K562 (cell line): ENCODE data around the gene CALU. TPM values are rescaled to one million over a fixed set of nuclear protein-coding genes. Genes with fewer than 3 reads are reported as not detected.
A peak's percentile ranks its signal among the peaks of the same experiment; 100 is the strongest.

Source experiments
- ATF7 ChIP-seq: fragments of 450-650 bp; IDR thresholded peaks from 2 replicates; pipeline ENCODE4 v1.7.1; 2014; ENCODE audit warnings: mild to moderate bottlenecking, moderate library complexity
- BRCA1 ChIP-seq, 2 experiments: fragments of 450-650 bp in 1 of 2; sonication (generic) in 1 of 2; formaldehyde crosslinking in 1 of 2; IDR thresholded peaks; 2 replicates each; pipeline versions ENCODE4 v1.5.0 to v1.6.1; 2017 to 2020; ENCODE audit warnings: mild to moderate bottlenecking in 1 of 2, missing genetic modification reagents in 1 of 2
- DACH1 ChIP-seq: fragments of 450-650 bp; IDR thresholded peaks from 2 replicates; pipeline ENCODE4 v1.6.1; 2018; ENCODE audit not compliant: partially characterized antibody
- FOXJ3 ChIP-seq: sonication (generic); formaldehyde crosslinking; IDR thresholded peaks from 2 replicates; pipeline ENCODE4 v1.4.0; 2020; ENCODE audit warnings: mild to moderate bottlenecking, missing genetic modification reagents
- FOXK1 ChIP-seq: sonication (generic); formaldehyde crosslinking; IDR thresholded peaks from 2 replicates; pipeline ENCODE4 v1.8.0; 2022; ENCODE audit warnings: missing genetic modification reagents, mild to moderate bottlenecking, borderline replicate concordance
- FOXM1 ChIP-seq, 2 experiments: fragments of 450-650 bp in 1 of 2; sonication (generic) in 1 of 2; formaldehyde crosslinking in 1 of 2; IDR thresholded peaks; 2 replicates each; pipeline versions ENCODE4 v1.6.1 to v1.9.0; 2017 to 2022; ENCODE audit warnings: low read depth in 2 of 2, mild to moderate bottlenecking in 2 of 2, missing genetic modification reagents in 1 of 2, moderate library complexity in 1 of 2
- HIVEP1 ChIP-seq: fragments of 250-450 bp; sonication (Bioruptor Pico); IDR thresholded peaks from 2 replicates; pipeline ENCODE4 v1.4.0; 2020; ENCODE audit warnings: mild to moderate bottlenecking
- KLF13 ChIP-seq: fragments of 450-650 bp; IDR thresholded peaks from 2 replicates; pipeline ENCODE4 v1.6.1; 2016; ENCODE audit warnings: missing genetic modification characterization, low read depth, mild to moderate bottlenecking, missing compliant biosample characterization, moderate library complexity, borderline replicate concordance
- NR2C2 ChIP-seq, 2 experiments: fragments of 200-800 bp in 1 of 2; sonication (Bioruptor generic) in 1 of 2; sonication (generic) in 1 of 2; formaldehyde crosslinking in 1 of 2; IDR thresholded peaks; 2 replicates each; pipeline versions ENCODE4 v1.6.1 to v1.8.0; 2016 to 2022; ENCODE audit warnings: mild to moderate bottlenecking in 1 of 2, missing compliant biosample characterization in 1 of 2, missing genetic modification characterization in 1 of 2, missing genetic modification reagents in 1 of 2
- RAD21 ChIP-seq, 2 experiments: fragments of 250-450 bp in 1 of 2; fragments of 450-650 bp in 1 of 2; sonication (Bioruptor Pico) in 1 of 2; formaldehyde crosslinking in 1 of 2; IDR thresholded peaks in 1 of 2; conservative IDR thresholded peaks in 1 of 2; 2 replicates each; pipeline versions ENCODE4 v1.4.0 to v1.8.0; 2020 to 2022; ENCODE audit warnings: mild to moderate bottlenecking in 2 of 2, moderate library complexity in 1 of 2
- RBM15 ChIP-seq: fragments of 200-400 bp; formaldehyde crosslinking; IDR thresholded peaks from 2 replicates; pipeline ENCODE4 v1.6.1; 2018; ENCODE audit warnings: mild to moderate bottlenecking, low read length, moderate library complexity; ENCODE audit not compliant: insufficient read depth
- RBM22 ChIP-seq: fragments of 200-400 bp; formaldehyde crosslinking; IDR thresholded peaks from 2 replicates; pipeline ENCODE4 v1.6.1; 2018; ENCODE audit warnings: low read length, low read depth; ENCODE audit not compliant: poor library complexity, severe bottlenecking
- SMAD1 ChIP-seq: fragments of 150-350 bp; IDR thresholded peaks from 2 replicates; pipeline ENCODE4 v1.6.1; 2014; ENCODE audit warnings: low read length, low read depth; ENCODE audit not compliant: partially characterized antibody
- TFE3 ChIP-seq: fragments of 450-650 bp; formaldehyde crosslinking; IDR thresholded peaks from 2 replicates; pipeline ENCODE4 v1.4.0; 2020; ENCODE audit warnings: mild to moderate bottlenecking, mixed read lengths
- ZNF165 ChIP-seq: fragments of 250-450 bp; sonication (Bioruptor Pico); IDR thresholded peaks from 2 replicates; pipeline ENCODE4 v1.4.0; 2020; ENCODE audit warnings: borderline replicate concordance
- ZNF398 ChIP-seq: fragments of 250-450 bp; sonication (Bioruptor Pico); IDR thresholded peaks from 2 replicates; pipeline ENCODE4 v1.8.0; 2021; ENCODE audit warnings: moderate library complexity, mild to moderate bottlenecking, inconsistent platforms
- ZNF584 ChIP-seq: fragments of 200-800 bp; sonication (Bioruptor generic); IDR thresholded peaks from 2 replicates; pipeline ENCODE4 v1.6.1; 2016; ENCODE audit warnings: low read depth, mild to moderate bottlenecking, missing genetic modification characterization, missing compliant biosample characterization
- ZNF589 ChIP-seq: fragments of 200-800 bp; sonication (Bioruptor generic); IDR thresholded peaks from 2 replicates; pipeline ENCODE4 v1.6.1; 2016; ENCODE audit warnings: low read depth, missing genetic modification characterization, missing compliant biosample characterization
- polyA plus RNA-seq, 8 experiments: library from polyadenylated mRNA; depleted of rRNA in 4 of 8; stranded (reverse) in 5 of 8; unstranded in 3 of 8; fragments of >200 nt; fragmentation: Nextera tagmentation in 2 of 8; fragmentation: Illumina TruSeq in 1 of 8; extraction: Ambion mirVana in 2 of 8; extraction: Trizol in 1 of 8; gene quantifications; 2 replicates each; pipeline versions ENCODE4 v1.2.1 to v1.2.3, GENCODE V29; 2011 to 2014; ENCODE audit warnings: inconsistent platforms in 1 of 8, missing spikeins in 1 of 8
- total RNA-seq, 7 experiments: library from RNA; depleted of rRNA in 6 of 7; stranded (reverse); fragments of >200 nt in 6 of 7; fragmentation: Illumina TruSeq in 2 of 7; extraction: Trizol in 2 of 7; gene quantifications; 2 replicates each; pipeline versions ENCODE4 v1.2.1 to v1.2.3, GENCODE V29; 2011 to 2021; ENCODE audit warnings: low replicate concordance in 1 of 7
- TF ChIP-seq, protein P1 (sequence below): sonication (generic); formaldehyde crosslinking; IDR thresholded peaks from 2 replicates; pipeline ENCODE4 v1.8.1; 2022; ENCODE audit warnings: missing genetic modification reagents

Gene CALU
- total and polyA plus RNA-seq, 9 of the 15 experiments (the other 6 are each of a cell fraction or from before 2014, with no cell fraction given) = 166 to 286 (median 215) TPM

GRCh38 chr7:128739048-128739962 lies at the start of gene CALU (continued):
- TF ChIP-seq, protein P1, sequence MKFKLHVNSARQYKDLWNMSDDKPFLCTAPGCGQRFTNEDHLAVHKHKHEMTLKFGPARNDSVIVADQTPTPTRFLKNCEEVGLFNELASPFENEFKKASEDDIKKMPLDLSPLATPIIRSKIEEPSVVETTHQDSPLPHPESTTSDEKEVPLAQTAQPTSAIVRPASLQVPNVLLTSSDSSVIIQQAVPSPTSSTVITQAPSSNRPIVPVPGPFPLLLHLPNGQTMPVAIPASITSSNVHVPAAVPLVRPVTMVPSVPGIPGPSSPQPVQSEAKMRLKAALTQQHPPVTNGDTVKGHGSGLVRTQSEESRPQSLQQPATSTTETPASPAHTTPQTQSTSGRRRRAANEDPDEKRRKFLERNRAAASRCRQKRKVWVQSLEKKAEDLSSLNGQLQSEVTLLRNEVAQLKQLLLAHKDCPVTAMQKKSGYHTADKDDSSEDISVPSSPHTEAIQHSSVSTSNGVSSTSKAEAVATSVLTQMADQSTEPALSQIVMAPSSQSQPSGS (CRISPR knock-in tag) = no peak; the same call in 1 of the 2 replicates
- no peak; the same call in 1 of the 2 replicates for TF ChIP-seq ZNF584 (CRISPR knock-in tag)
- TF ChIP-seq RBM15 = no peak
- no peak for TF ChIP-seq BRCA1 (IDR thresholded peaks at IDR 0.05)
- TF ChIP-seq BRCA1 (CRISPR knock-in tag; IDR thresholded peaks at IDR 0.05) = peak; percentile 96
- peak; percentile 77 for TF ChIP-seq KLF13 (tag)
- no peak for TF ChIP-seq TFE3 (CRISPR knock-in tag)
- no peak for TF ChIP-seq ZNF398
- TF ChIP-seq RAD21 (CRISPR knock-in tag; conservative IDR thresholded peaks at IDR 0.05 in 1 of 2, IDR thresholded peaks at IDR 0.05 in 1 of 2) = peak in 1 of 2 experiments; percentile 15; a peak in 1 of 4 replicates
- TF ChIP-seq NR2C2 (CRISPR knock-in tag; IDR thresholded peaks at IDR 0.05) = peak; percentile 68
- peak; percentile 87 for TF ChIP-seq NR2C2 (tag; IDR thresholded peaks at IDR 0.05)
- TF ChIP-seq ZNF589 = no peak; the same call in 1 of the 2 replicates
- TF ChIP-seq FOXK1 (CRISPR knock-in tag) = peak; percentile 91; the same call in 1 of the 2 replicates
- TF ChIP-seq ATF7 = peak; percentile 93
- TF ChIP-seq ZNF165 = 0 out of 2 replicates have a peak, but pooled peaks have one; percentile 58
- TF ChIP-seq HIVEP1 (CRISPR knock-in tag) = peak; percentile 48; the same call in 1 of the 2 replicates
- TF ChIP-seq FOXJ3 (CRISPR knock-in tag) = no peak
- TF ChIP-seq DACH1 = no peak
- TF ChIP-seq FOXM1 (IDR thresholded peaks at IDR 0.05; ENCODE audit: low read depth) = no peak
- TF ChIP-seq FOXM1 (CRISPR knock-in tag; IDR thresholded peaks at IDR 0.05; ENCODE audit: low read depth) = peak; percentile 84; the same call in 1 of the 2 replicates
- no peak for TF ChIP-seq SMAD1
- peak; percentile 44 for TF ChIP-seq RBM22
